Caco-2 (cell line): Measurements from ENCODE around the gene IQCN. TPM values are rescaled to one million over a fixed set of nuclear protein-coding genes. Genes with fewer than 3 reads are reported as not detected.

Experiments
- BruUV-seq: library from RNA; stranded (reverse); fragments of 400-500 nt; replicated peaks from 2 replicates; lab custom pipeline; 2021; lab: Mats Ljungman, UMichigan
- CTCF ChIA-PET: fragments of 300-600 bp; sonication (Branson Sonifier 250); formaldehyde crosslinking; loops from one replicate; lab custom pipeline; 2022; ENCODE audit warnings: antibody characterized with exemption; lab: Charles Lee
- POLR2A ChIA-PET: fragments of 300-600 bp; sonication (Branson Sonifier 250); formaldehyde crosslinking; loops from one replicate; lab custom pipeline; 2022; ENCODE audit warnings: antibody characterized with exemption; lab: Charles Lee
- DNase-seq, 2 experiments: peaks; one replicate each; pipeline versions ENCODE4 v3.0.0 to v3.0.0-alpha.2; 2020 to 2022
- H3K27me3 ChIP-seq: replicated peaks from 2 replicates; pipeline ENCODE4 v1.6.0; 2011; ENCODE audit warnings: low read length; ENCODE audit not compliant: control insufficient read depth, insufficient read depth
- H3K36me3 ChIP-seq: 2 replicates; pipeline ENCODE4 v1.5.1; 2011; ENCODE audit warnings: low read length; ENCODE audit not compliant: control insufficient read depth, insufficient read depth
- H3K4me1 ChIP-seq: fragments of 250-450 bp; sonication (Bioruptor Pico); 2 replicates; pipeline ENCODE4 v1.5.1; 2020; ENCODE audit warnings: mild to moderate bottlenecking
- H3K4me3 ChIP-seq: 2 replicates; pipeline ENCODE4 v1.5.1; 2011; ENCODE audit warnings: low read depth, mild to moderate bottlenecking, control low read depth, low read length
- H3K9me3 ChIP-seq: fragments of 250-450 bp; sonication (Bioruptor Pico); 2 replicates; pipeline ENCODE4 v1.5.1; 2020; ENCODE audit warnings: mild to moderate bottlenecking, moderate library complexity
- H3K27ac Mint-ChIP-seq: one replicate; pipeline ENCODE4 v1.8.0; 2022; ENCODE audit warnings: mixed read lengths; ENCODE audit not compliant: unreplicated experiment
- H3K27me3 Mint-ChIP-seq: one replicate; pipeline ENCODE4 v1.8.0; 2022; ENCODE audit warnings: mixed read lengths; ENCODE audit not compliant: insufficient read depth, unreplicated experiment
- H3K36me3 Mint-ChIP-seq: one replicate; pipeline ENCODE4 v1.8.0; 2022; ENCODE audit warnings: mild to moderate bottlenecking, mixed read lengths; ENCODE audit not compliant: insufficient read depth, unreplicated experiment
- H3K4me1 Mint-ChIP-seq: one replicate; pipeline ENCODE4 v1.8.0; 2022; ENCODE audit warnings: low read depth, mixed read lengths; ENCODE audit not compliant: unreplicated experiment
- H3K4me3 Mint-ChIP-seq: one replicate; pipeline ENCODE4 v1.8.0; 2022; ENCODE audit warnings: mild to moderate bottlenecking, moderate library complexity, mixed read lengths; ENCODE audit not compliant: unreplicated experiment
- H3K9me3 Mint-ChIP-seq: one replicate; pipeline ENCODE4 v1.8.0; 2022; ENCODE audit warnings: mixed read lengths; ENCODE audit not compliant: unreplicated experiment
- intact Hi-C: fragments of 100-400 bp; cut with micrococcal nuclease; formaldehyde crosslinking; loops from one replicate; pipeline ENCODE4 v1.10.0; 2022; ENCODE audit not compliant: unreplicated experiment
- total RNA-seq: library from RNA; stranded (reverse); gene quantifications from 2 replicates; pipeline ENCODE4 v1.2.3, GENCODE V29; 2022
- TF ChIP-seq, protein P1 (sequence below), 2 experiments: fragments of 200-600 bp in 1 of 2; IDR thresholded peaks; 1 replicate in 1 of 2; 2 replicates in 1 of 2; pipeline versions ENCODE4 v1.5.1 to v1.8.0; 2011 to 2022; ENCODE audit warnings: antibody characterized with exemption in 1 of 2, control low read depth in 1 of 2, inconsistent platforms in 1 of 2, low read depth in 1 of 2, low read length in 1 of 2, mild to moderate bottlenecking in 1 of 2, moderate library complexity in 1 of 2; ENCODE audit not compliant: insufficient read depth in 1 of 2, severe bottlenecking in 1 of 2, unreplicated experiment in 1 of 2

Gene IQCN
- total RNA-seq, 1 experiment from 2014 or later, result 2.1 TPM

DNA sequence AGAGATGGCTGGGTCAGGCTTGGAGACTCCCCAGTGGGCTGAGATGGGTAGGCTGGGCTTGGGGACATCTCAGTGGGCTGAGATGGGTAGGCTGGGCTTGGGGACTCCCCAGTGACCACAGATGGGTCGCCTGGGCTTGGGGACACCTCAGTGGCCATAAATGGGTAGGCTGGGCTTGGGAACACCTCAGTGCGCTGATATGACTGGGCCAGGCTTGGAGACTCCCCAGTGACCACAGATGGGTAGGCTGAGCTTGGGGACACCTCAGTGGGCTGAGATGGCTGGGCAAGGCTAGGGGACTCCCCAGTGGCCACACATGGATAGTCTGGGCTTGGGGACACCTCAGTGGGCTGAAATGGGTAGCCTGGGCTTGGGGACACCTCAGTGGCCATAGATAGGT lies 12.8 kb downstream of the IQCN start:
- Histone ChIP-seq H3K9me3 (no peaks in the 10 kb centered on the region), H3K4me1 (no peaks in the 10 kb centered on the region), H3K4me3 (no peak overlapping the region), H3K27me3 (no peaks in the 10 kb centered on the region; the same call in 1 of the 2 replicates), H3K36me3 (no peaks in the 10 kb centered on the region)
- H3K4me3 Mint-ChIP-seq, result no peak overlapping the region
- ChIA-PET POLR2A (no interaction called here), CTCF (interaction anchor here (1.0 kb wide), 1 partner anchor 67 kb away, joined by 3 read pairs; no protein-coding TSS in a partner anchor)
- no peaks in the 10 kb centered on the region for H3K9me3 Mint-ChIP-seq
- no peak for DNase-seq
- H3K36me3 Mint-ChIP-seq, result peaks cover 5% of the 10 kb centered on the region
- intact Hi-C loops, result no loop called here
- no peak overlapping the region for H3K27ac Mint-ChIP-seq
- H3K27me3 Mint-ChIP-seq, result no peaks in the 10 kb centered on the region
- BruUV-seq, result no TSS peak
- TF ChIP-seq, protein P1, sequence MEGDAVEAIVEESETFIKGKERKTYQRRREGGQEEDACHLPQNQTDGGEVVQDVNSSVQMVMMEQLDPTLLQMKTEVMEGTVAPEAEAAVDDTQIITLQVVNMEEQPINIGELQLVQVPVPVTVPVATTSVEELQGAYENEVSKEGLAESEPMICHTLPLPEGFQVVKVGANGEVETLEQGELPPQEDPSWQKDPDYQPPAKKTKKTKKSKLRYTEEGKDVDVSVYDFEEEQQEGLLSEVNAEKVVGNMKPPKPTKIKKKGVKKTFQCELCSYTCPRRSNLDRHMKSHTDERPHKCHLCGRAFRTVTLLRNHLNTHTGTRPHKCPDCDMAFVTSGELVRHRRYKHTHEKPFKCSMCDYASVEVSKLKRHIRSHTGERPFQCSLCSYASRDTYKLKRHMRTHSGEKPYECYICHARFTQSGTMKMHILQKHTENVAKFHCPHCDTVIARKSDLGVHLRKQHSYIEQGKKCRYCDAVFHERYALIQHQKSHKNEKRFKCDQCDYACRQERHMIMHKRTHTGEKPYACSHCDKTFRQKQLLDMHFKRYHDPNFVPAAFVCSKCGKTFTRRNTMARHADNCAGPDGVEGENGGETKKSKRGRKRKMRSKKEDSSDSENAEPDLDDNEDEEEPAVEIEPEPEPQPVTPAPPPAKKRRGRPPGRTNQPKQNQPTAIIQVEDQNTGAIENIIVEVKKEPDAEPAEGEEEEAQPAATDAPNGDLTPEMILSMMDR (IDR thresholded peaks at IDR 0.05; ENCODE audit: insufficient read depth in 1 of 2, low read depth in 1 of 2, low read length in 1 of 2, severe bottlenecking in 1 of 2, unreplicated experiment in 1 of 2), result no peak
- no peaks in the 10 kb centered on the region for H3K4me1 Mint-ChIP-seq

DNA sequence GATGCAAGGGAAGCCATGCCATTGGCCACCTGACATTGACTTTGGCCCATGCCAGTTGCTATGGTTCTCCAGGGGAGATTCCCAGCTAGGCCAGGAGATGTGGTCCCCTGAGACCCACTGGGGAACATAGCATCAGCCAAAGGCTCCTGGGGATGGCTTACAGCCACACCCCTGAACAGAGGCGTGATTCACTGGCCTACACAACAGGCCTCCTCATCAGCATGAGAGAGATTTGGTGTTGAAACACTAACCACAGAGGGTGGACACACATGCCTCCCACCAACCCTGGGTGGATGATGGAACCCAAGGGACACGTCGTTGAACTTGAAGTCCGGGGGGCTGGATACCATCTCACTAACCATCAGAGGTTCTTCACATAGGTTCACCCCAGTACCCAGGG lies 14.4 kb downstream of the IQCN start:
- peaks cover 1% of the 10 kb centered on the region for H3K36me3 Mint-ChIP-seq
- CTCF ChIA-PET, result no interaction called here

DNA sequence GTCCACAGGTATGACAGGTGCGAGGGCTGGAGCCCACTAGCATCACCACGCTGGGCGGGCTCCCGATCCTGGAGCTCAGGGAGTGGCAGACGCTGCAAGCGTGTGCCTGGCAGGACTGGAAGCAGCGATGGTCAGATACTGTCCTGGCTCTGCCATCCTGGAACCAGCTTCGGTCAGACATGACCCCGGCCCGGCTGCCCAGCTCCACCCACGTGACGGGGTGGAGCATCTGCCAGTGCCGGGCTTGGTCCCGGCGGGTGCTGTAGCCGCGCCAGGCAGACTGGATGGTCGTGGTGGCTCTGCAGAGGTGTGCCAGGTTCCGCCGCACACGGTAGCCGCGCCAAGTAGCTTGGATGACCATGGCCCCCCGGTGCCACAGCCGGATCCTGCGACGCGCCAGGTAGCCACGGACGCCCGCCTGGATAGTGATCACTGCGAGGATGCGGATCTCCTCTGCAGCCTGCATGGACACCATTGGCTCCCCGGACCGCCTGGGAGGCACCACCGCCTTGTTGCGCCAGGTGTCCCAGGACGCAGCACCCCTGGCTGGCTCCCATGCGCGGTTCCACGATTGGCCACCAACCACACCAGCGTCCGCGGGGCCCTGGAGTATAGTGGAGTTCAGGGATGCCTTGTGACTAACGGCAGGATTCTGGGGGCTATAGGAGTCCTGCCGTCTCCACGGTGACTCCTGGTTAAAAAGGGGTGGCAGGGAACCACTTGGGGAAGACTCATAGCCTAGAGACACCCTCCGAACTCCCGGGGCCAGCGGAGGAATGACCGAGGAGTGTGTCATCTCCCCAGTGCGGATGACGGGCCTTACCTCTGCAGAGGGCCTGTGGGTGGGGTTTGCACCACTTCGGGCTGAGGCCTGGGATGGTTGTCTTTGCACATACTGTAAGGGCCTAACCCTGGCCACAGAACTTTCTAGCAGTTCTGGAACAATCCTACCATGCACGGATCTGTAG lies 16.5 kb downstream of the IQCN start:
- H3K27ac Mint-ChIP-seq, result no peak overlapping the region
- intact Hi-C loops, result no loop called here
- Histone ChIP-seq H3K4me3 (no peak overlapping the region), H3K9me3 (no peaks in the 10 kb centered on the region), H3K36me3 (no peaks in the 10 kb centered on the region), H3K4me1 (no peaks in the 10 kb centered on the region), H3K27me3 (no peaks in the 10 kb centered on the region; the same call in 1 of the 2 replicates)
- H3K9me3 Mint-ChIP-seq, result no peaks in the 10 kb centered on the region
- POLR2A ChIA-PET, result interaction anchor here (0.5 kb wide), 1 partner anchor 20 kb away, joined by 8 read pairs; no protein-coding TSS in a partner anchor
- H3K4me1 Mint-ChIP-seq, result peaks cover 6% of the 10 kb centered on the region
- H3K4me3 Mint-ChIP-seq, result no peak overlapping the region
- DNase-seq, result no peak
- H3K27me3 Mint-ChIP-seq, result no peaks in the 10 kb centered on the region
- CTCF ChIA-PET, result interaction anchor here (0.6 kb wide), 1 partner anchor 130 kb away, joined by 3 read pairs; no protein-coding TSS in a partner anchor
- TF ChIP-seq, protein P1 (IDR thresholded peaks at IDR 0.05; ENCODE audit: insufficient read depth in 1 of 2, low read depth in 1 of 2, low read length in 1 of 2, severe bottlenecking in 1 of 2, unreplicated experiment in 1 of 2), result no peak
- H3K36me3 Mint-ChIP-seq, result no peaks in the 10 kb centered on the region
- BruUV-seq, result no TSS peak

More for the DNA sequence above, 14.4 kb downstream of the IQCN start:
- no peaks in the 10 kb centered on the region for H3K9me3 ChIP-seq
- BruUV-seq, result no TSS peak
- no peak for DNase-seq
- Mint-ChIP-seq H3K4me3 (no peak overlapping the region), H3K4me1 (peaks cover 6% of the 10 kb centered on the region), H3K27ac (no peak overlapping the region), H3K27me3 (no peaks in the 10 kb centered on the region), H3K9me3 (no peaks in the 10 kb centered on the region)
- no peaks in the 10 kb centered on the region for H3K36me3 ChIP-seq
- TF ChIP-seq, protein P1 (IDR thresholded peaks at IDR 0.05; ENCODE audit: insufficient read depth in 1 of 2, low read depth in 1 of 2, low read length in 1 of 2, severe bottlenecking in 1 of 2, unreplicated experiment in 1 of 2), result no peak
- H3K4me1 ChIP-seq, result no peaks in the 10 kb centered on the region
- intact Hi-C loops, result no loop called here
- no peak overlapping the region for H3K4me3 ChIP-seq
- POLR2A ChIA-PET, result no interaction called here
- no peaks in the 10 kb centered on the region; the same call in 1 of the 2 replicates for H3K27me3 ChIP-seq
